Activated T-cell treated with anti-CD3 and anti-CD28 coated beads, Interleukin-2, amount 50 U/mL, for 1 hour (primary cell): ENCODE data around the gene RXRB.

Experiments
- DNase-seq: peaks from one replicate; pipeline ENCODE4 v3.0.0-alpha.2; 2020

The RXRB gene

GRCh38 chr6:33195304-33196165, 4.9 kb downstream of the RXRB start:
- DNase-seq, result no peak

- DNase-seq, result no peak
Measured at GRCh38 chr6:33194431-33194979, 6.0 kb downstream of the RXRB start.

GRCh38 chr6:33193619-33194018, 6.8 kb downstream of the RXRB start:
- no peak for DNase-seq

- DNase-seq, result peak; percentile 53
Measured at GRCh38 chr6:33192671-33193602, 7.5 kb downstream of the RXRB start.

GRCh38 chr6:33192105-33192646, 8.3 kb downstream of the RXRB start, which contains the start of gene COL11A2:
Gene COL11A2 (minus strand): TSS chr6:33192467. CDS start chr6:33192240, 227 bp downstream.
- peak; percentile 42 for DNase-seq

GRCh38 chr6:33191383-33192104, 8.9 kb downstream of the RXRB start:
- no peak for DNase-seq

- no peak for DNase-seq
Measured at GRCh38 chr6:33190504-33191107, 9.9 kb downstream of the RXRB start.

- no peak for DNase-seq
Measured at GRCh38 chr6:33189625-33190448, 10.6 kb downstream of the RXRB start.

GRCh38 chr6:33189164-33189563, 11.3 kb downstream of the RXRB start:
- no peak for DNase-seq

- DNase-seq, result no peak
Measured at GRCh38 chr6:33187809-33188208, 12.7 kb downstream of the RXRB start.

- DNase-seq, result no peak
Measured at GRCh38 chr6:33185654-33186187, 14.7 kb downstream of the RXRB start.

GRCh38 chr6:33185190-33185589, 15.3 kb downstream of the RXRB start:
- no peak for DNase-seq

GRCh38 chr6:33183071-33183683, 17.3 kb downstream of the RXRB start:
- DNase-seq, result no peak

GRCh38 chr6:33181141-33181540, 19.3 kb downstream of the RXRB start:
- no peak for DNase-seq

- DNase-seq, result no peak
Measured at GRCh38 chr6:33178755-33179475, 21.6 kb downstream of the RXRB start.

- DNase-seq, result no peak
Measured at GRCh38 chr6:33177552-33178446, 22.7 kb downstream of the RXRB start.

- DNase-seq, result no peak
Measured at GRCh38 chr6:33176906-33177305, 23.6 kb downstream of the RXRB start.

- no peak for DNase-seq
Measured at GRCh38 chr6:33175436-33176069, 24.9 kb downstream of the RXRB start.
